Mesothelial cell of epicardium (in vitro differentiated cells): ENCODE measurements around the gene CDC20. TPM values are rescaled to one million over a fixed set of nuclear protein-coding genes. Genes with fewer than 3 reads are reported as not detected.

Experiments
- DNase-seq, 2 experiments: peaks; one replicate each; pipeline ENCODE4 v3.0.0; 2021; ENCODE audit warnings: low spot score in 2 of 2; ENCODE audit not compliant: unreplicated experiment in 2 of 2
- H3K27ac Mint-ChIP-seq: 2 replicates; pipeline ENCODE4 v1.8.0; 2021; ENCODE audit warnings: mixed read lengths
- H3K27me3 Mint-ChIP-seq: 2 replicates; pipeline ENCODE4 v1.8.0; 2021; ENCODE audit warnings: low read depth, mixed read lengths
- H3K36me3 Mint-ChIP-seq: 2 replicates; pipeline ENCODE4 v1.8.0; 2021; ENCODE audit warnings: mixed read lengths
- H3K4me1 Mint-ChIP-seq: 2 replicates; pipeline ENCODE4 v1.8.0; 2021; ENCODE audit warnings: mixed read lengths
- H3K4me3 Mint-ChIP-seq: 2 replicates; pipeline ENCODE4 v1.8.0; 2021; ENCODE audit warnings: mild to moderate bottlenecking, moderate library complexity, mixed read lengths
- H3K9me3 Mint-ChIP-seq: 2 replicates; pipeline ENCODE4 v1.8.0; 2021; ENCODE audit warnings: mixed read lengths
- microRNA-seq: library from miRNA; unstranded; fragments of <30 nt; microRNA quantifications from one replicate; pipeline ENCODE4 v1.2.0, GENCODE V29; 2021; ENCODE audit warnings: inconsistent platforms, mixed read lengths
- total RNA-seq: library from RNA; stranded (reverse); gene quantifications from 3 replicates; pipeline ENCODE4 v1.2.1, GENCODE V29; 2021
- TF ChIP-seq, protein P1 (sequence below): fragments of 200-600 bp; sonication (generic); IDR thresholded peaks from one replicate; pipeline ENCODE4 v1.5.0; 2021; ENCODE audit warnings: antibody characterized with exemption; ENCODE audit not compliant: unreplicated experiment

CDC20 gene
- total RNA-seq, 1 donor from 2014 or later, result 33.4 TPM

DNA sequence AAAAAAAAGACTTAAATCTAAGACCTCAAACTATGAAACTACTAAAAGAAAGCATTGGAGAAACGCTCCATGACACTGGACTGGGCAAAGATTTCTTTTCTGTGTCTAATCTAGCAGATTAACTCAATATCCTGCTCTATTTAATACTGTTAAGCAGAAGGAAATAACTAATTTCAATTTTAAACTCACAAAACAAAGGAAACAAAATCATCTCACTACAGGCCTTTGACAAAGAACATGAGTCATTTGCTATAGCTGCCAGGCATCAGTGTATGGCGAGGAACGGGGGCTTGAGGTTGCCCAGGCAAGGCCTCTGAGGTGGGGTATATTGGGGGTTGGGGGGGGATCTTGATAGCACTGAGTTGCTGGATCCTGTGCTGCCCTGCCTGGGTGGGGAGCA, 51.8 kb downstream of the CDC20 start:
- H3K4me1 Mint-ChIP-seq, result no peaks in the 10 kb centered on the region
- no peak overlapping the region for H3K27ac Mint-ChIP-seq
- no peak for DNase-seq
- peaks cover 10% of the 10 kb centered on the region for H3K9me3 Mint-ChIP-seq
- peaks cover 46% of the 10 kb centered on the region for H3K36me3 Mint-ChIP-seq
- no peak overlapping the region for H3K4me3 Mint-ChIP-seq
- TF ChIP-seq, protein P1, sequence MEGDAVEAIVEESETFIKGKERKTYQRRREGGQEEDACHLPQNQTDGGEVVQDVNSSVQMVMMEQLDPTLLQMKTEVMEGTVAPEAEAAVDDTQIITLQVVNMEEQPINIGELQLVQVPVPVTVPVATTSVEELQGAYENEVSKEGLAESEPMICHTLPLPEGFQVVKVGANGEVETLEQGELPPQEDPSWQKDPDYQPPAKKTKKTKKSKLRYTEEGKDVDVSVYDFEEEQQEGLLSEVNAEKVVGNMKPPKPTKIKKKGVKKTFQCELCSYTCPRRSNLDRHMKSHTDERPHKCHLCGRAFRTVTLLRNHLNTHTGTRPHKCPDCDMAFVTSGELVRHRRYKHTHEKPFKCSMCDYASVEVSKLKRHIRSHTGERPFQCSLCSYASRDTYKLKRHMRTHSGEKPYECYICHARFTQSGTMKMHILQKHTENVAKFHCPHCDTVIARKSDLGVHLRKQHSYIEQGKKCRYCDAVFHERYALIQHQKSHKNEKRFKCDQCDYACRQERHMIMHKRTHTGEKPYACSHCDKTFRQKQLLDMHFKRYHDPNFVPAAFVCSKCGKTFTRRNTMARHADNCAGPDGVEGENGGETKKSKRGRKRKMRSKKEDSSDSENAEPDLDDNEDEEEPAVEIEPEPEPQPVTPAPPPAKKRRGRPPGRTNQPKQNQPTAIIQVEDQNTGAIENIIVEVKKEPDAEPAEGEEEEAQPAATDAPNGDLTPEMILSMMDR, result no peak
- no peaks in the 10 kb centered on the region for H3K27me3 Mint-ChIP-seq

Small RNA genes lying within 50 kb of the gene (microRNA-seq; reads per million reads assigned to microRNA genes)
- 1.5 reads per million for gene MIR6734

Other genes with a start within 250 kb of the CDC20 start
- 49.1 to 51.3 TPM (median 51.1 TPM) in 3 replicates for gene EBNA1BP2, start 186.7 kb upstream of the CDC20 start, total RNA-seq
- gene CFAP57, start 186.7 kb upstream of the CDC20 start, total RNA-seq, result 0.27 to 0.38 TPM (median 0.35 TPM) in 3 replicates
- gene TMEM125, start 89.0 kb upstream of the CDC20 start, total RNA-seq, result 7.6 to 9.2 TPM (median 7.7 TPM) in 3 replicates
- 3.7 to 5.3 TPM (median 4.2 TPM) in 3 replicates for gene C1orf210, start 73.4 kb upstream of the CDC20 start, total RNA-seq
- gene TIE1, start 58.0 kb upstream of the CDC20 start, total RNA-seq, result 1.3 to 1.7 TPM (median 1.5 TPM) in 3 replicates
- 0.50 to 0.53 TPM in 2 of 3 replicates, not detected in the other for gene MPL, start 21.2 kb upstream of the CDC20 start, total RNA-seq
- gene ELOVL1, start 9.0 kb downstream of the CDC20 start, total RNA-seq, result 40.3 to 42.4 TPM (median 41.4 TPM) in 3 replicates
- gene MED8, start 30.8 kb downstream of the CDC20 start, total RNA-seq, result 29.8 to 32.4 TPM (median 30.4 TPM) in 3 replicates
- gene SZT2, start 30.9 kb downstream of the CDC20 start, total RNA-seq, result 80.1 to 97.4 TPM (median 83.7 TPM) in 3 replicates
- 35.7 to 41.2 TPM (median 37.5 TPM) in 3 replicates for gene HYI, start 95.0 kb downstream of the CDC20 start, total RNA-seq
- gene PTPRF, start 171.9 kb downstream of the CDC20 start, total RNA-seq, result 464 to 475 TPM (median 471 TPM) in 3 replicates